NCI-H526 treated with DMSO at 0.1 percent for 48 hours (cell line): ENCODE results near the gene WDR37.
"Not testable (repeated sequence)": the region's sequence is repeated elsewhere in the genome, so short reads cannot be mapped to it uniquely, and the experiment has no call there.

Experiments used
- DNase-seq: peaks from one replicate; lab custom pipeline; 2025; lab: John Stamatoyannopoulos, UW

Gene WDR37

DNA sequence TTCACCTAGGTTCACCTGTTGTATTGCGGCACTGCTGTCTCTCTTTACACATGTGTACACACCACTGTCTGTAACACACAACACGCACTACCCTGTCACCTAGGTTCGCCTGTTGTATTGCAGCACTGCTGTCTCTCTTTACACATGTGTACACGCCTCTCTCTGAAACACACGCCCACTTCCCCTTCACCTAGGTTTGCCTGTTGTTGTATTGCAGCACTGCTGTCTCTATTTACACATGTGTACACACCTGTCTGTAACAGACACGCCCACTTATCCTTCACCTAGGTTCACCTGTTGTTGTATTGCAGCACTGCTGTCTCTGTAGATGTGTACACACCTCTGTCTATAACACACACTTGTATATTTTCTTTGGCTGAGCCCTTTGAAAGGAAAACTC, 51.5 kb downstream of the WDR37 start:
- no peak for DNase-seq

GRCh38 chr10:1109795-1110673, 53.8 kb downstream of the WDR37 start:
- no peak for DNase-seq

GRCh38 chr10:1110674-1111119, 54.5 kb downstream of the WDR37 start:
- DNase-seq = no peak

GRCh38 chr10:1114315-1114714, 58.1 kb downstream of the WDR37 start:
- DNase-seq = no peak

DNA sequence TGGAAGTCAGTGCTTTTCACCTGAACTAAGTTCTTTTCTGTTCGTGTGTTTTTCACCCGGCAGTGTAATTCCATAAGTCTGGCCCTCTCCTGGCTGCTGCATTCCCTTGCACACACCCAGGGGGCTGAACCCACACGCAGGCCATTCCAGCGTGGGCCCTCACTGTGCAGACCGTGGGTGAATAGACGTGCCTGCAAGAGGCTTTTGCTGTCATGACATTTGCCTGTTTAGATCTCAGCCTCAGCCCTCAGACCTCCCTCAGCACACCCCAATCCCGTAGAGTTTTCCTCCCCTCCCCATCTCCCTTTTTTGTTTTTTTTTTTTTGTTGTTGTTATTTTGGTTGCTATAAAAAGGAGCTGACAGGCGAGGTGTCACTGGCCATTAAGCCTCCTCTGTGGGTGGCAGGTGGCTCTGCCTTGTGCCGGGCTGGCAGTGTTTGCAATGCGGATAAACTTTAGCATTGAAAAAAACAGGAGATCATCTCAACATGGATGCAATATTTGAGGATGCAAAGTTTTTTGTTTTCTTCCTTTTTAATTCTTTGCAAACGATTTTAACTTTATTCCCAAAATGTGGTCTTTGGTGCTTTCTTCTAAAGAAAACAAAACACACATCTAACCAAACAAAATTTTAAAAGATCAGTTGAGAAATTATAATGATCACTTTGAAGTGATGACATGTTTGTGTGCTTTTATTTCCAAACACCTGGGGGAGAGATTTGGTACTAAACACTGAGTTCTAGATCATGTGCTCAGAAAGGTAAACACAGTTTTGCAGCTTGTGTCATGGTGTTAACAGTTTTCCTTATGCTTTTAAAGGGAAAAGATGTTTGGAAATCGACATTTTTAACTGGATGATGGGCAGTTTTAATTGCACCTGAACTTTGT, 58.8 kb downstream of the WDR37 start:
- DNase-seq = no peak

- DNase-seq = no peak
Observed at GRCh38 chr10:1115607-1115955, 59.4 kb downstream of the WDR37 start.

DNA sequence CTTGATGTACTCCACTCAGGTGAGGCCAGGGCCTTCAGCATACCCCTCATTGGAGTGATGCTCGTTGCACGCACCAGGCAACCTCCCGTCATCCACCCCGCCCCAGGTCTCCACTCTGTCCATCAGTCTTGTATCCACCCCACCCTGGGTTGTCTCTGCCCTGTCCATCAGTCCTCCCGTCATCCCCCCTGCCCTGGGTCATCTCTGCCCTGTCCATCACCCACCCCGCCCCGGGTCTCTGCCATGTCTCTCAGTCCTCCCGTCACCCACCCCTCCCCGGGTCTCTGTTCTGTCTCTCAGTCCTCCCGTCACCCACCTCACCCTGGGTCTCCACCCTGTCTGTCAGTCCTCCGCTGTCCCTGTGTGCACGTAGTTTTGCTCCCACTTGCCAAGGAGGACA, 59.9 kb downstream of the WDR37 start:
- no peak for DNase-seq

DNA sequence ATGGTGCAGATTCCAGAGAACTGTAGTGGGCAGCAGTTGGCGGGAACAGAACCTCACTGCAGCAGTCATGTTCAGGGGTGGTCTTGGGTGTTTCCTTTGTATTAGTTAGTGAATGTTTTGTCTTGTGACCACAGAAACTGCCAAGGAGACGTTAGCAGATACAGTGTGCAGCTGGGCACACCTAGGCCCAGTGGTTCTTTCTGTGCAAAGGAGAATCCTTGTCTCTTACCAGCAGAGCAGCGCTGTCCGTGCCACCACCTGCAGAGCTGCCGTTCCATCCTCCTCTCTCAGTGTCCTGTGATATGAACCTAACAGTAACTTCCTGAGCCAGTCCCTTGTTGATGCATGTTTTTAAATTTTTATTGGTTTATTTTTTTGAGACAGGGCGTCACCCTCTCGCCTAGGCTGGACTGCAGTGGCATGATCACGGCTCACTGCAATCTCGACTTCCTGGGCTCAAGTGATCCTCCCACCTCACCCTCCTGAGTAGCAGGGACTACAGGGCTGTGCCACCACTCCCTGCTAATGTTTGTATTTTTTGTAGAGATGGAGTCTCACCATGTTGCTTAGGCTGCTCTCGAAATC, 60.6 kb downstream of the WDR37 start:
- no peak for DNase-seq

- DNase-seq = no peak
Observed at GRCh38 chr10:1117651-1118050, 61.5 kb downstream of the WDR37 start.

DNA sequence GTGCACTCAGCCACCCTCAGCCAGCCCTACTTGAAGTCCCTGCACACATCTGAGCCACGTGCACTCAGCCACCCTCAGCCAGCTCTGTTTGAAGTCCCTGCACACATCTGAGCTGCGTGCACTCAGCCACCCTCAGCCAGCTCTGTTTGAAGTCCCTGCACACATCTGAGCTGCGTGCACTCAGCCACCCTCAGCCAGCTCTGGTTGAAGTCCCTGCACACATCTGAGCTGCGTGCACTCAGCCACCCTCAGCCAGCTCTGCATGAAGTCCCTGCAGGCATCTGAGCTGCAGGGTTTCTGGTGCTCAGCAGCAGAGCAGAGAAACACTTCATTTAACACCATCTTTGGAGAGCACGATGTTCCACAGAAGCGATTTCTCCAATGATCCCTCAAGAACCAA, 62.1 kb downstream of the WDR37 start:
- DNase-seq = not testable (repeated sequence)

- DNase-seq = no peak
Observed at GRCh38 chr10:1119027-1119426, 62.8 kb downstream of the WDR37 start.

DNA sequence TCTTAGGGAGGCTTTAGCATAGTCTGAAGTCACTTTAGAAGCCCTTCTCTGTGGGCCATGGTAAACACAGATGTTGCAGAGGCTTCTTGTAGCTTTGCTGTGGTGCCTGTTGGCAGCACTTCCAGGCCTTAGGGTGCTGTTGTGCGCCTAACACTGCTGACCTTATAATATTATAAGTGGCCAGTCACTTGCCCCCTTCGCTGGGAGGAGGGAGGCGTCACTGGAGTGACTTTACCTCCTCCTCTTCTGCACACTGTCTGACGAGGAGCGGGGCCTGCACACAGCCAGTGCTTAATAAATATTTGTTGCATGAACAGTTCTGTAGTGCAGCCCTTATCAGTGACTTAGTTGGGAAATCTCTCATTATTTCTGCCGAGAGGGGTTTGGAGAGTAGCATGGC, 63.3 kb downstream of the WDR37 start:
- no peak for DNase-seq

- DNase-seq = no peak
Observed at GRCh38 chr10:1120306-1120705, 64.1 kb downstream of the WDR37 start.

DNA sequence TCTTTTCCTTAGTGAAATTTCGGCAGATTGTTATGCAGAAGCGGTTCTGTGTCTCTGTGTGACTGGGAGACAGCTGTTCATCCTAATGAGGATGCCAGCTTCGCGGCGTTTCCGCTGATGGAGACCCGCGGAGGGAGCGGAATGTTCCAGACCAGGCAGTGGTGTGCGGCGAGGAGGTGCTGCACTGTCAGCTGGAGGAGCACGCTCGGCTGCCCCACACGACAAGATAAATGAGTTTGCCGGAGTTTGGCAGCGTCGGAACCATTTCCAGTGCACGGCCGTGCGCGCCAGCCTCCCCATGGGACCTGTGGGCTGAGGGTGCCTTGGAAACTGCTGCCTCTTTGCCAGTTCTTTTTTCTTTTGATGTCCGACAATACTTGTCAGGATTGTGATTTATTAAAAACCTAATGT, 64.6 kb downstream of the WDR37 start:
- DNase-seq = no peak

DNA sequence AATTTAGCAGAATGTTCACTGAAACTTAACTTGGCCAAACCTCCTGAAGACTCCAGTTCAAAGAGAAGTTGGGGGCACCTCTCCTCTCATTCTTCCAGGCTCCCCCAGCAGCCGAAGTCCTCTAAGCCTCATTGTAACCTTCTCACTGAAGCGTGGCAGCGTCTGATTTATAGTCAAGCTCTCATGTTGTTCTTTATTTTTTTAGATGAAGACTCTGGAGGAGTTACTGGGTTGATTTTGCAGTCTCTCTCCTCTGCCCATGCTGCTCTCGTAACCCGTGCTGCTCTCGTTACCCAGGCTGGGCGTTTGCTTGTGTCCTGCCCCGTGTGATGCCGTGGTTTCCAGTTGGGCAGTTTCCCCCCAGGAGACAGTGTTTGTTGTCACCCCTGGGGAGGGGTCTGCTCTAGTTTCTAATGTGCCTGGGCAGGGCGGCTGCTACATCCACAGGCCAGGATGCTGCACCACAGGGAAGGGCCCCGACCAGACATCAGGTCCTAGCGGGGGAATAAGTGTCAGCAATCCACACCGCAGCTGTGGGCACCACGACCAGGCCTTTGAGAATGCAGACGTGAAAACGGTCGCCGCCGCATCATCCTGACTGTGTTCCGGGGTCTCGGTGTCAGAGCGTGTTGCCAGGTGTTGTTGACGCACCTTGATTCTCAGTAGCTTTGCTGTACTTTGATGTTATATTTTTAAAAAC, 65.2 kb downstream of the WDR37 start:
- no peak for DNase-seq

- DNase-seq = no peak
Observed at GRCh38 chr10:1122349-1122748, 66.2 kb downstream of the WDR37 start.

DNA sequence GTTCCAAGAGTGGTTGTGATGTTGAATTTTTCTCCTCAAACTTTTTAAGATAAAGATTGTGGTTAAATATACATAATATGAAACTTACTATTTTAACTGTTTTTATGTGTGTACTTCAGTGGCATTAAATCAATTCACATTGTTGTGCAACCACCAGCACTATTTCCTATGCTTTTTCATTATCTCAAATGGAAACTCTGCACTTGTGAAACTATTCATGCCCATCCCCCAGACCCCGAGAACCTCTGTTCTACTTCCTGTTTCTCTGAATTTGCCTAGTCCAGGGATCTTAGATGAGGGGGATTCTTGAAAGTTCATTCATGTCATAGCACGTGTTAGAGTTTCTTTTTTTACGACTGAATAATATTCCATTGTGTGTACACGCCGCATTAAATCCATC, 67.0 kb downstream of the WDR37 start:
- DNase-seq = no peak

DNA sequence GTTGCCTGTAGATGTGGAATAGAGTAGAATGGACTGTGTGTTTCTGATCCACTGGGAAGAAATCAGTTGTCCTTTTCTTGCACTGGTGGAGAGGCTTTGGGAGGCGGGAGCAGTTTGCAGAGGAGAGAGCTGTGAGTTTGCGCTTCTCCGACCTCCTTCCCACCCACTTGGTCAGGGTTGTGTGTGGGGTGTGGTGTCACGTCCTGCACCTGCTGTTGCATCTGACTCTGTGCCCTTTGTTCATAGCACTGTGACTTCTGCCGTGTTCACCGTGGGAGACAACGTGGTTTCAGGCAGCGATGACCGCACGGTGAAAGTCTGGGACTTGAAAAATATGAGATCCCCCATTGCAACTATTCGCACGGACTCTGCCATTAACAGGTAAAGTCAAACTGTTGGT, 67.8 kb downstream of the WDR37 start:
- DNase-seq = no peak

GRCh38 chr10:1124796-1125195, 68.6 kb downstream of the WDR37 start:
- DNase-seq = no peak

GRCh38 chr10:1126461-1126860, 70.3 kb downstream of the WDR37 start:
- no peak for DNase-seq

DNA sequence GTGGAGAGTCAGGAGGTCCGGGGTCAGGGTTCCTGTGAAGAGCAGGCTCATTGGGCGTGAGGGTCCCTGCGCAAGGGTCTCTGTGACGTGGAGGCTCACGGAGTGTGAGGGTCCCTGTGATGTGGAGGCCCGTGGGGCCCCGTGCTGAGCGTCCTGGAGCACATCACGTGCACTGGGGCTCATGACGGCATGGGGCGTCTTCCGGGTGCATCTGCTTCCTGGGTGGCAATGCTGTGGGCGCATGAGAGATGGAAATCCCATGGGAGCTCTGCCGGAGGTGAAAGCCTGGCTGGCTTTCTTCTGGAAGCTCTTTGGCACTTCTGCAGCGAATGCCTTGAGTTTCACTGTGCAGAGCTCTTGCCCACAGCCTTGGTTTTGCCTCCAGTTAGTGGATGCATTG, 71.4 kb downstream of the WDR37 start:
- no peak for DNase-seq

DNA sequence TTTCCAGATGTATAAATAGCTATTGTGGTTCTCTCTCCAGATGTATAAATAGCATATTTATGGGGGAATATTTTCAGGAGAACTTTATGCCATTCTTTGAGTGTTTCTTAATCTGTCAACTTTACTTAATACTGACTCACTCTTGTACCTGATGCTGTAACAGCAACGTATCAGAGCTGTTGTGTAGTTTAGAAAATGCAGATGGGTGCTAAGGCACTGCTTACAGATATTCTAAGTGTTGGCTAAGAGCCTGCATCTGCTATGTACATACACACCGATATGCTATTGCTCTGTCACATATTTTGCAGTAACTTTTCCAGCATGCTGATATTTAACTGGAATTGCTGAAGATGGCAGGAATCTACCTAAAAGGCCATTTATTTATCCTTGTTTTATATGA, 71.9 kb downstream of the WDR37 start:
- no peak for DNase-seq
